GM18499 (cell line): ENCODE measurements around the gene RLF.

Experiments
- ATAC-seq: cut with Tn5 transposase; IDR thresholded peaks from one replicate; pipeline ENCODE4 v1.9.1; 2021; ENCODE audit warnings: moderate number of reproducible peaks; ENCODE audit not compliant: insufficient read depth, unreplicated experiment

RLF gene

DNA sequence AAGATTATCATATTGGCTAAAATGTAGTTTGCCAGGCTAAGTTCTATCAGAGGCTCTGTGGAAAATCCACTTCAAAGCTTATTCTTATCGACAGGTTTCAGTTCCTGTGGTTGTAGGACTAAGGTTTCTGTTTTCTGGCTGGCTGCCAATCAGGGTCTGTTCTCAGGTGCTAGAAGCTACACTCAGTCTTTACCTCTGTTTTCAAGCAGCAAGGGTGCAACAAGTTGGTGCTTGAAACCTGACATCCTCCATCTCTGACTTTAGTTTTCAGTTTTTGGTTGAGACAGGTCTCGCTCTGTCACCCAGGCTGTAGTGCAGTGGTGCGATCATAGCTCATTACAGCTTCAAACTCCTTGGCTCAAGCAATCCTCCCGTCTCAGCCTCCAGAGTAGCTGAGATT is 71.3 kb downstream of the RLF start:
- peak; percentile 82 for ATAC-seq

- ATAC-seq: no peak
These were observed 78.4 kb downstream of the RLF start for GRCh38 chr1:40239626-40240025.

DNA sequence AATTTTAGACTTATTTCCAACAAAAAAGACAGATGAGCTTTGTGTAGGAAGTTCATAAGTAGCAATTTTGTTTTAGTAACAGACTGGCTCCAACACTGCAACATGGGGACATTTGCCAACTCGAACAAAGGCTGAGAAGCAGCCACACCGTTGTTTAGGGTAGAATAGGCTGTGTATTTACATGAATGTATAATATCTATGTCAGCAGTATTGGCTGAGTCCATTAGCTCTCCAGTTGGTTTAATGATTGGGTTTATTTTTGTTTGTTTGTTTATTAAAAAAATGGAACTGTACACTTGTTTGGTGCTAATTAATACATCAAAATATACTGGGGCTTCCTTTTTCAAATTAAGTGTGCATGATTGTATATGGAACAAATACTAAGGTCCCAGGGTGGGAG is 79.2 kb downstream of the RLF start:
- no peak for ATAC-seq

DNA sequence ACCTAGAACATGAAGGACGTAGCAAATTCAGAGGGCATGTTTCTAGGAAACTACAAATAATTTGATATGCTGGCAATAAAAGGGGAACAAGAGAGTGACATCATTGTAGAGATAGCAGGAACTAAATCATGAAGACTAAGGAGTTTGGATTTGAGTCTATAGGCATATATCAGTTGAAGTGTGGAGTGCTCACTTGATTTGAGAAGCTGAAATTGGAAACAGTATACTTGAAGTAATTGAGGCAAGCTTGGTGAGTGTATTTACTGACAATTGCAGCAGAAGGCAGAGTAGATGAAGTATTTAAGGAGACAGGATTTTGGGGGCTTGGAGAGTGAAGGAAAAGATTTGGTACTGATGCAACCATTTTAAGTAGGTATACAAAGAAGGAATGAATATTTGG is 80.2 kb downstream of the RLF start:
- ATAC-seq: peak; percentile 10

- ATAC-seq: no peak
These were observed 82.2 kb downstream of the RLF start for GRCh38 chr1:40243351-40243750.

DNA sequence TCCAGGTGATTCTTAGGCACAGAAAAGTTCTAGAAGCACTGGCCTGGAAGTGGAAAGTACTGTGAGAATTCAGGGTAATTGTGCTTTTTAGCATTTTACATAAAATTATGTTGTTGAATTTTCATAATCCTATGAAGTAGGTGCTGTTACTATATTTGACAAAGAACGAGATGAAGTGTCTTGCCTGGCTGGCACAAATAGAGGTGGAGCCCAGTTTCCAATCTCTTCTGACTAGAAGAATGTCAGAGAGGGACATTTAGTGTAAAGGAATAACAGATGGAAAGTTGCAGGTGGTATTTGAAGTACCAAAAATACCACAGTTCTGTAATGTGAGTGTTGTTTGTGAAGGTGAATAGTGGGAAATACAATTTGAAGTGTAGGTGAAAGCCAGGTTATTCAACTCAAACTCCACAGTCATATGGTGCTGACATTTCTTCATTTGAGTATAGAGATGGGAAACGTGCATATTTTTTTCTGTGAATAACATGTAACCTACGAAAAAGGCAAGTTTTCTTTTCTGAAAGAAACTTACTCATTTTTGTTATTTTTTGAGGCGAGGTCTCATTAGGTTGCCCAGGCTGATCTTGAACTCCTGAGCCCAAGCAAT is 83.1 kb downstream of the RLF start:
- ATAC-seq: no peak

GRCh38 chr1:40245686-40246085 is 84.5 kb downstream of the RLF start:
- ATAC-seq: no peak

GRCh38 chr1:40247655-40248054 is 86.5 kb downstream of the RLF start, which contains the start of gene TMCO2:
Gene TMCO2, plus strand, starts transcription at chr1:40247937. Its CDS starts 57 bp downstream, at chr1:40247994.
- no peak for ATAC-seq

DNA sequence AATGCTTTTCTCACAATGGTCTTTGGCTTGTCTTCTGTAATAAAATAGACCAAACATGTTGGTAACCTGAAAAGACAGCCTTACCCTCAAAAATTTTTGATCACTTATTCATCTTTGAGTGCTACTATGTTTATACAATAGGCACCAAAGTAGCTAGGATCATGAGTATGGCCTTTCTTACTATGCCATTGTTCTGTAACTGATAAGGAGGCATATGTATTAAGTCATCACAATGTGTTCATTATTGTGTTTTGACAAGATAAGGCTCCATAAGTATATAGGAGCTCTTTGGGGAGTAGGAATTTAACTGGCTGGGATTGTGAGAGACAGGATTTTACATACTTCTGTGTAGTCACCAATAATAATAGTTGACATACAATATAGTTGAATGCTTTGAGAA is 87.2 kb downstream of the RLF start:
- ATAC-seq: no peak

DNA sequence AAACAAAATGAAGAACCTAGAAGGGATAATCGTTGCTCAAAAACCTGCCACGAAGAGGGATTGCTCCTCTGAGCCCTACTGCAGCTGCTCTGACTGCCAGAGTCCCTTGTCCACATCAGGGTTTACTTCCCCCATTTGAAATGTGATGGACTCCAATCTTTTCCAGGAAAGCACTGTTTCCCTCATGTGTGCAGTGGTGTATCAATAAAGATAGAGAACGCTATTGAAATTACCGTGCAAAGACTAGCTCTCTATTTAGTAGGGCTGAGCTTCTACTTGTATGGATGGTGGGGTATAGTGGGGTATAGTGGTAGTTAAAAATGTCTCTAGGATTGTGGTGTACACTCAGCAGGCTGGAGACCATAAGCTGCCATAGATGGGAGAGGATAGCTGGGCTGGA is 90.3 kb downstream of the RLF start:
- ATAC-seq: no peak

GRCh38 chr1:40252601-40253000 is 91.4 kb downstream of the RLF start:
- no peak for ATAC-seq

DNA sequence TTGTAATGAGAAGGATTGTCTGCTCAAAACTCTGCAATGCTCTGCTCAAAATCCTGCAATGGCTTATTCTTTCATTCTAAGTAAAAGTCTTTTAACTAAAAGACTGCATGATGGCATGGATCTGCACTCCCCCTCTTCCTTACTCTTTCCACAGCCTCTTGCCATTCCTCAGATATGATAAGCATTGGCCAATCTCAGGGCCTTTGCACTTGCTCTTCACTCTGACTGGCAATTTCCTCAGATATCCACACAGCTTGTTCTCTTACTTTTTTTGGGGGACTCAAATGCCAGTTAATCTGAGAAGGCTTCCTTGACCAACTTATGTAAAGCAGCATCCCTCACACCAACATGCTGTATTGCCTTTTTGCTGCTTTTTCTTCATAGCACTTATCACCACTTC is 94.0 kb downstream of the RLF start:
- no peak for ATAC-seq

DNA sequence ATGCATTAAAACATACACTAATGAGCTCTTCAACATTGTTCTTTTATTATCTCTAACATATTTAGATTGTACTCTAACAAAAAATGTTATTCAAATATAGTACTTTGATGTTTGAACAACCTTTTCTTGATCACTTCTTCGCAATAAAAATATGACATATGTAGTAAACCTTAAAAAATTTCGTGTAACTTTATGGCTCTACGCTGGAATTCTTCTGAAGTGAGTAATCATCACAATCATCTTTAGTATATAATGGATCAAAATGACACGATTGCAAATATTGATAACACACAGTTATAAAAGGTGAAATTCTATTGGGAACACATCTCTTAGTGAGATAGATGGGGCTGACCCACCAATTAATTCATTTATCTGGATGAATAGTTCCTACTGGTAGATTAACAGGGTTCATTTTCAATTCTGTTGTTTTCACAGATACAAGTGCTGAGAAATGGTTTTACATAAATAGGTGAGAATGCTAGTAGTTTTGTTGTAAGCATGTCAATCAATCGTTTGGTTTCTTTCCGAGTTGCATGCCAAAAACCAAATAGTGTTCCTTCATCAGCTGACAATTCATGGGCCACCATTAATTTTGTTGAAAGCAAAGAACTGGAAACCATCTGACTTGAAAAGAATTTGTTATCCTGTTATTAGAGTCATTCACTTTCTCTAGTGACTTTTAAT is 95.4 kb downstream of the RLF start:
- no peak for ATAC-seq

DNA sequence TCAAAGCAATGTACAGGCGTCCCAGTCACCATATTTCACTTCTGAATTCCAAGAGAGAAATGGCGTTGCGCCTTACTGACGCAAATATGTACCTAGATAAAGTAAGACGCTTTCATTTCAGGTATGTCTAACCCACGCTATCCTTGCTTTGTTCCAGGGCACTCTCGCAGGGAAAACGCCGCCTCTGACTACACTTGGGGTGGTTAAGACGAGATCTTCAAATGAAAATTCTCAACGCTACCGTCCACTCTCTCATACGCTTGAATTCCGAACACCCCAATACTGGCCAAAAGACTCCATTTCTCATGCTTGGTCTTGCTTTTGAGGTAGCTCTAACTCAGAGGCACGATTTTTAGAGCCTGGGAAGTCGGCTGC is 96.1 kb downstream of the RLF start:
- ATAC-seq: no peak

GRCh38 chr1:40257688-40258444 is 96.7 kb downstream of the RLF start, which contains the start of gene ZMPSTE24:
Gene ZMPSTE24, plus strand, starts transcription at chr1:40258236. Its CDS starts 36 bp downstream, at chr1:40258272.
- ATAC-seq: peak; percentile 75

DNA sequence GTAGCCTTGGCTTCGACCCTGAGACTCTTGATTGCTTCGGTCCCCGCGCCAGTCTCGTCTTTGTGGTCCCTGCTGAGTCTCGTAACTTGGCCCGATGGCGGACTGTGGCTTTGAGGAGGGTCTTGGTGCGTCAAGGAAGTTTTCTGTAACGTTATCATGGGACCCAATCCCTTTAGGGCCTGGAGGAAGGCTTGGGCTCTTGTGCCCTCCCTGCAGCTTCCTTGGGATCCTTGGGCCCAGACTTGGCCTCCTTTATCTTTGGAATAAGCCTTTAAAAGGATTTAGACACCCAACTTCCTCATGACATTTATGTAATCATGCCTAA is 97.2 kb downstream of the RLF start:
- no peak for ATAC-seq

DNA sequence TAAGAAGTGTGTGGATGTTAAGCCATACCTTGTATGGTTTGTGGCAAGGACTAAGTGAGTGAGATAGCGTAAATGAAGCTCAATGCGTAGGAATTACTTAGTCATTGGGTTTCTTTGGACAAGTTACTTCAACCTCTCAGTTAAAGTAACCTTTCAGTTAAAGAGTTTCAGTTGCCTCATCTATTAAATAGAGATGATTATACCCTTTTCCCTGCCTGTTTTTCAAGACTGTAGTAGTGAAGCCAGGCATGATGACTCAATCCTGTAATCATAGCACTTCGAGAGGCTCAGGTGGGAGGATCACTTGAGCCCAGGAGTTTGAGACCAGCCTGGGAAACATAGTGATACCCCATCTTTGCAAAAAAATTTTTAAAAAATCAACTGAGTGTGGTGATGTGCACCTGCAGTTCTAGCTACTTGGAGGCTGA is 103.2 kb downstream of the RLF start:
- no peak for ATAC-seq

GRCh38 chr1:40265298-40265697 is 104.1 kb downstream of the RLF start:
- no peak for ATAC-seq

GRCh38 chr1:40265919-40266318 is 104.7 kb downstream of the RLF start:
- ATAC-seq: no peak

- no peak for ATAC-seq
These were observed 105.8 kb downstream of the RLF start for GRCh38 chr1:40266786-40267535.

GRCh38 chr1:40267767-40268187 is 106.6 kb downstream of the RLF start:
- ATAC-seq: no peak
